SK-N-SH (cell line): ENCODE results near the gene PTPN5. TPM values are rescaled to one million over a fixed set of nuclear protein-coding genes. Genes with fewer than 3 reads are reported as not detected.
"Not testable (repeated sequence)": the region's sequence is repeated elsewhere in the genome, so short reads cannot be mapped to it uniquely, and the experiment has no call there.

ENCODE experiments used
- CTCF ChIA-PET: fragments of 300-600, 350-600 bp; formaldehyde crosslinking; extraction: SDS; loops from one replicate; lab custom pipeline; 2021; lab: Yijun Ruan, JAX
- POLR2A ChIA-PET: fragments of 350-600 bp; sonication (Branson Sonifier 250); formaldehyde crosslinking; extraction: SDS; loops from one replicate; lab custom pipeline; 2020; ENCODE audit warnings: antibody characterized with exemption, inconsistent platforms; lab: Yijun Ruan, JAX
- DNase-seq: peaks from one replicate; pipeline ENCODE4 v3.0.0; 2012
- H2AFZ ChIP-seq: fragments of 200-600 bp; sonication (generic); 2 replicates; pipeline ENCODE4 v1.8.1; 2016; ENCODE audit warnings: antibody characterized with exemption, mild to moderate bottlenecking, low read depth
- H3F3A ChIP-seq: fragments of 200-600 bp; sonication (generic); replicated peaks from 2 replicates; pipeline ENCODE3; 2016; ENCODE audit warnings: antibody characterized with exemption, mild to moderate bottlenecking; ENCODE audit not compliant: insufficient read depth
- H3K27ac ChIP-seq, 2 experiments: fragments of 200-500 bp in 1 of 2; fragments of 200-600 bp in 1 of 2; sonication (Bioruptor generic) in 1 of 2; sonication (generic), shearing (Covaris generic) in 1 of 2; 2 replicates each; pipeline versions ENCODE4 v1.5.1 to v1.6.1; 2014 to 2016; ENCODE audit warnings: low read depth in 2 of 2, inconsistent platforms in 1 of 2, low read length in 1 of 2, mild to moderate bottlenecking in 1 of 2, mixed read lengths in 1 of 2
- H3K27me3 ChIP-seq: fragments of 200-600 bp; sonication (generic), shearing (Covaris generic); 2 replicates; pipeline ENCODE4 v1.6.1; 2016; ENCODE audit warnings: mixed run types; ENCODE audit not compliant: insufficient read depth
- H3K36me3 ChIP-seq, 2 experiments: fragments of 200-500 bp in 1 of 2; fragments of 200-600 bp in 1 of 2; sonication (Bioruptor generic) in 1 of 2; sonication (generic) in 1 of 2; replicated peaks in 1 of 2; 2 replicates each; pipeline versions ENCODE3 to v1.5.1; 2014 to 2016; ENCODE audit warnings: low read length in 1 of 2, mild to moderate bottlenecking in 1 of 2; ENCODE audit not compliant: insufficient read depth in 2 of 2, control insufficient read depth in 1 of 2
- H3K4me1 ChIP-seq, 2 experiments: fragments of 200-500 bp in 1 of 2; fragments of 200-600 bp in 1 of 2; sonication (Bioruptor generic) in 1 of 2; sonication (generic), shearing (Covaris generic) in 1 of 2; 2 replicates each; pipeline versions ENCODE4 v1.5.1 to v1.6.1; 2014 to 2016; ENCODE audit warnings: low read depth in 1 of 2, low read length in 1 of 2, mixed run types in 1 of 2; ENCODE audit not compliant: insufficient read depth in 2 of 2, control insufficient read depth in 1 of 2
- H3K4me2 ChIP-seq: fragments of 200-600 bp; sonication (generic), shearing (Covaris generic); 2 replicates; pipeline ENCODE4 v1.6.1; 2017; ENCODE audit warnings: mixed run types
- H3K4me3 ChIP-seq, 2 experiments: fragments of 200-500 bp in 1 of 2; fragments of 200-600 bp in 1 of 2; sonication (Bioruptor generic) in 1 of 2; sonication (generic), shearing (Covaris generic) in 1 of 2; 2 replicates each; pipeline versions ENCODE4 v1.5.1 to v1.8.1; 2014 to 2016; ENCODE audit warnings: low read depth in 2 of 2, inconsistent platforms in 1 of 2, low read length in 1 of 2, mild to moderate bottlenecking in 1 of 2, mixed read lengths in 1 of 2, moderate library complexity in 1 of 2
- H3K79me2 ChIP-seq: fragments of 200-600 bp; sonication (generic); 2 replicates; pipeline ENCODE4 v1.8.1; 2017; ENCODE audit warnings: mild to moderate bottlenecking; ENCODE audit not compliant: insufficient read depth
- H3K9ac ChIP-seq: fragments of 200-600 bp; sonication (generic); 2 replicates; pipeline ENCODE4 v1.6.1; 2017; ENCODE audit warnings: mixed run types
- H3K9me2 ChIP-seq: fragments of 200-600 bp; sonication (generic); 2 replicates; pipeline ENCODE4 v1.6.1; 2017; ENCODE audit warnings: mixed run types
- H3K9me3 ChIP-seq: fragments of 200-600 bp; sonication (generic); 2 replicates; pipeline ENCODE4 v1.6.1; 2017; ENCODE audit warnings: mixed run types, mild to moderate bottlenecking, moderate library complexity
- H4K20me1 ChIP-seq: fragments of 200-600 bp; sonication (generic); 2 replicates; pipeline ENCODE4 v1.6.1; 2017; ENCODE audit warnings: mild to moderate bottlenecking, mixed run types; ENCODE audit not compliant: insufficient read depth
- EP300 ChIP-seq, 2 experiments: IDR thresholded peaks; 2 replicates each; pipeline versions ENCODE4 v1.4.0 to v1.6.1; 2012; ENCODE audit warnings: borderline replicate concordance in 1 of 2, low read depth in 1 of 2, low read length in 1 of 2
- FOXM1 ChIP-seq: IDR thresholded peaks from 2 replicates; pipeline ENCODE4 v1.4.0; 2012; ENCODE audit warnings: low read depth, mild to moderate bottlenecking
- GATA2 ChIP-seq: sonication (generic); formaldehyde crosslinking; IDR thresholded peaks from 2 replicates; pipeline ENCODE4 v1.5.0; 2020; ENCODE audit warnings: mild to moderate bottlenecking, missing genetic modification reagents
- MAX ChIP-seq: IDR thresholded peaks from 2 replicates; pipeline ENCODE4 v1.4.0; 2012; ENCODE audit warnings: low read depth
- MEF2A ChIP-seq: IDR thresholded peaks from 2 replicates; pipeline ENCODE4 v1.4.0; 2012; ENCODE audit warnings: low read depth, borderline replicate concordance
- MXI1 ChIP-seq: IDR thresholded peaks from 2 replicates; pipeline ENCODE4 v1.6.1; 2012; ENCODE audit warnings: mild to moderate bottlenecking, low read depth, low read length, improper control_type of control experiment
- NFIC ChIP-seq: IDR thresholded peaks from 2 replicates; pipeline ENCODE4 v1.4.0; 2012; ENCODE audit warnings: borderline replicate concordance
- SIN3A ChIP-seq: IDR thresholded peaks from 2 replicates; pipeline ENCODE4 v1.6.1; 2012; ENCODE audit warnings: low read depth, mild to moderate bottlenecking, low read length, moderate library complexity, borderline replicate concordance
- TAF1 ChIP-seq: IDR thresholded peaks from 2 replicates; pipeline ENCODE4 v1.6.1; 2012; ENCODE audit warnings: low read depth, mild to moderate bottlenecking, low read length, moderate library complexity, borderline replicate concordance
- TEAD4 ChIP-seq: IDR thresholded peaks from 2 replicates; pipeline ENCODE4 v1.4.0; 2012; ENCODE audit warnings: mild to moderate bottlenecking, borderline replicate concordance; ENCODE audit not compliant: insufficient read depth
- WGBS: methylation state at CpG from one replicate; pipeline ENCODE4 v1.1.6; 2017; ENCODE audit warnings: low lambda C conversion rate; 5-methylcytosine and 5-hydroxymethylcytosine counted together
- polyA plus RNA-seq, 3 experiments: library from polyadenylated mRNA; depleted of rRNA; stranded (reverse); fragments of >200 nt; gene quantifications; 2 replicates each; pipeline ENCODE4 v1.2.3, GENCODE V29; 2012
- TF ChIP-seq, protein P1 (sequence below): fragments of 150-350 bp; IDR thresholded peaks from 2 replicates; pipeline ENCODE4 v1.6.1; 2016; ENCODE audit warnings: mild to moderate bottlenecking, low read depth, low read length
- TF ChIP-seq, protein P2 (sequence below): fragments of 200-600 bp; sonication (generic); IDR thresholded peaks from 2 replicates; pipeline ENCODE4 v1.6.1; 2017; ENCODE audit warnings: antibody characterized with exemption, mild to moderate bottlenecking, moderate library complexity

Gene PTPN5
- polyA plus RNA-seq, 1 of the 3 experiments (the other 2 are of a cell fraction) = not detected

GRCh38 chr11:18834754-18835466 lies 43.3 kb upstream of the PTPN5 start:
- Histone ChIP-seq H2AFZ (no peak overlapping the region), H3K4me2 (no peak overlapping the region), H4K20me1 (no peaks in the 10 kb centered on the region), H3K27ac (no peak overlapping the region), H3K4me1 (no peaks in the 10 kb centered on the region), H3K27me3 (no peaks in the 10 kb centered on the region), H3K9ac (no peak overlapping the region), H3K4me3 (no peak overlapping the region), H3K9me2 (no peaks in the 10 kb centered on the region), H3K79me2 (no peaks in the 10 kb centered on the region), H3K9me3 (no peaks in the 10 kb centered on the region), H3F3A (no peaks in the 10 kb centered on the region), H3K36me3 (no peaks in the 10 kb centered on the region)
- 15% methylated on average over 4 of the region's 5 CpGs for WGBS
- ChIA-PET POLR2A (no interaction called here), CTCF (interaction anchor here (1.5 kb wide), 1 partner anchor 11 kb away, joined by 3 read pairs; no protein-coding TSS in a partner anchor)
- no peak for DNase-seq
- TF ChIP-seq MEF2A (no peak), TAF1 (no peak), EP300 (IDR thresholded peaks at IDR 0.05; ENCODE audit: borderline replicate concordance in 1 of 2, low read depth in 1 of 2, low read length in 1 of 2) (no peak), NFIC (no peak), MXI1 (no peak)
- TF ChIP-seq, protein P1, sequence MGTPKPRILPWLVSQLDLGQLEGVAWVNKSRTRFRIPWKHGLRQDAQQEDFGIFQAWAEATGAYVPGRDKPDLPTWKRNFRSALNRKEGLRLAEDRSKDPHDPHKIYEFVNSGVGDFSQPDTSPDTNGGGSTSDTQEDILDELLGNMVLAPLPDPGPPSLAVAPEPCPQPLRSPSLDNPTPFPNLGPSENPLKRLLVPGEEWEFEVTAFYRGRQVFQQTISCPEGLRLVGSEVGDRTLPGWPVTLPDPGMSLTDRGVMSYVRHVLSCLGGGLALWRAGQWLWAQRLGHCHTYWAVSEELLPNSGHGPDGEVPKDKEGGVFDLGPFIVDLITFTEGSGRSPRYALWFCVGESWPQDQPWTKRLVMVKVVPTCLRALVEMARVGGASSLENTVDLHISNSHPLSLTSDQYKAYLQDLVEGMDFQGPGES = no peak

- H3K79me2 ChIP-seq, DNase-seq, H2AFZ ChIP-seq, H3K9ac ChIP-seq, H4K20me1 ChIP-seq, H3K4me3 ChIP-seq, POLR2A ChIA-PET, CTCF ChIA-PET, H3K9me3 ChIP-seq, H3K4me2 ChIP-seq, H3K27me3 ChIP-seq, H3K4me1 ChIP-seq, H3K9me2 ChIP-seq, H3K36me3 ChIP-seq, H3K27ac ChIP-seq, H3F3A ChIP-seq: not testable (repeated sequence)
- 35% methylated on average over 1 of the region's 1 CpG for WGBS
Measured at GRCh38 chr11:18820160-18820559, 28.6 kb upstream of the PTPN5 start.

- H3K9me3 ChIP-seq = no peaks in the 10 kb centered on the region
- H3K79me2 ChIP-seq = no peaks in the 10 kb centered on the region
- H4K20me1 ChIP-seq = no peaks in the 10 kb centered on the region
- no peak for DNase-seq
- no peak overlapping the region for H3K27ac ChIP-seq
- 19% methylated on average over 4 of the region's 4 CpGs for WGBS
- ChIA-PET POLR2A (no interaction called here), CTCF (interaction anchor here (2.3 to 14.4 kb wide), 3 partner anchors 11 to 27 kb away, joined by 15 to 185 read pairs (median 23); partner anchors contain the start of gene PTPN5)
- no peak overlapping the region for H3K4me2 ChIP-seq
- H3K9ac ChIP-seq = no peak overlapping the region
- no peaks in the 10 kb centered on the region for H3K9me2 ChIP-seq
- 0 out of 2 replicates have a peak, but pooled peaks cover 4% of the 10 kb centered on the region for H3K27me3 ChIP-seq
- H3K36me3 ChIP-seq = no peaks in the 10 kb centered on the region
- no peaks in the 10 kb centered on the region for H3F3A ChIP-seq
- no peak overlapping the region for H3K4me3 ChIP-seq
- no peak overlapping the region for H2AFZ ChIP-seq
- H3K4me1 ChIP-seq = 0 out of 4 replicates have a peak, but pooled peaks cover 0 to 2% of the 10 kb centered on the region in 2 experiments
- TF ChIP-seq TEAD4 (no peak), MEF2A (no peak), MAX (no peak), FOXM1 (no peak), GATA2 (no peak), SIN3A (no peak)
- TF ChIP-seq, protein P2, sequence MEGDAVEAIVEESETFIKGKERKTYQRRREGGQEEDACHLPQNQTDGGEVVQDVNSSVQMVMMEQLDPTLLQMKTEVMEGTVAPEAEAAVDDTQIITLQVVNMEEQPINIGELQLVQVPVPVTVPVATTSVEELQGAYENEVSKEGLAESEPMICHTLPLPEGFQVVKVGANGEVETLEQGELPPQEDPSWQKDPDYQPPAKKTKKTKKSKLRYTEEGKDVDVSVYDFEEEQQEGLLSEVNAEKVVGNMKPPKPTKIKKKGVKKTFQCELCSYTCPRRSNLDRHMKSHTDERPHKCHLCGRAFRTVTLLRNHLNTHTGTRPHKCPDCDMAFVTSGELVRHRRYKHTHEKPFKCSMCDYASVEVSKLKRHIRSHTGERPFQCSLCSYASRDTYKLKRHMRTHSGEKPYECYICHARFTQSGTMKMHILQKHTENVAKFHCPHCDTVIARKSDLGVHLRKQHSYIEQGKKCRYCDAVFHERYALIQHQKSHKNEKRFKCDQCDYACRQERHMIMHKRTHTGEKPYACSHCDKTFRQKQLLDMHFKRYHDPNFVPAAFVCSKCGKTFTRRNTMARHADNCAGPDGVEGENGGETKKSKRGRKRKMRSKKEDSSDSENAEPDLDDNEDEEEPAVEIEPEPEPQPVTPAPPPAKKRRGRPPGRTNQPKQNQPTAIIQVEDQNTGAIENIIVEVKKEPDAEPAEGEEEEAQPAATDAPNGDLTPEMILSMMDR = no peak
Measured at GRCh38 chr11:18804199-18804999, 12.8 kb upstream of the PTPN5 start.
